HFFc6 (cell line): ENCODE results near the gene ATXN7L3. TPM values are rescaled to one million over a fixed set of nuclear protein-coding genes. Genes with fewer than 3 reads are reported as not detected.

Source experiments
- DNase-seq: peaks from one replicate; pipeline ENCODE4 v3.0.0-alpha.2; 2018
- H3K27ac Mint-ChIP-seq: 2 replicates; pipeline ENCODE4 v1.8.0; 2020; ENCODE audit warnings: mild to moderate bottlenecking, mixed read lengths
- H3K27me3 Mint-ChIP-seq: 2 replicates; pipeline ENCODE4 v1.8.0; 2021; ENCODE audit warnings: mild to moderate bottlenecking, moderate library complexity, mixed read lengths; ENCODE audit not compliant: insufficient read depth
- H3K36me3 Mint-ChIP-seq: 2 replicates; pipeline ENCODE4 v1.8.0; 2021; ENCODE audit warnings: low read depth, mixed read lengths
- H3K4me1 Mint-ChIP-seq: 2 replicates; pipeline ENCODE4 v1.8.0; 2020; ENCODE audit warnings: low read depth, mixed read lengths
- H3K4me3 Mint-ChIP-seq: 2 replicates; pipeline ENCODE4 v1.8.0; 2020; ENCODE audit warnings: mild to moderate bottlenecking, moderate library complexity, mixed read lengths
- H3K9me3 Mint-ChIP-seq: 2 replicates; pipeline ENCODE4 v1.8.0; 2020; ENCODE audit warnings: mild to moderate bottlenecking, mixed read lengths
- total RNA-seq, 6 experiments: library from RNA; stranded (reverse); fragmentation: NEBNext Ultra II Directional; extraction: Animal tissue kit (Norgen Biotek cat#: 25700); gene quantifications; 2 replicates in 1 of 6; 3 replicates in 5 of 6; pipeline ENCODE4 v1.2.3, GENCODE V29; 2021
- TF ChIP-seq, protein P1 (sequence below): fragments of 200-600 bp; sonication (generic); IDR thresholded peaks from 2 replicates; pipeline ENCODE4 v1.5.0; 2021; ENCODE audit warnings: antibody characterized with exemption, mild to moderate bottlenecking

The ATXN7L3 gene
- total RNA-seq, 6 experiments from 2014 or later, result 61.1 to 72.2 (median 68.4) TPM

DNA sequence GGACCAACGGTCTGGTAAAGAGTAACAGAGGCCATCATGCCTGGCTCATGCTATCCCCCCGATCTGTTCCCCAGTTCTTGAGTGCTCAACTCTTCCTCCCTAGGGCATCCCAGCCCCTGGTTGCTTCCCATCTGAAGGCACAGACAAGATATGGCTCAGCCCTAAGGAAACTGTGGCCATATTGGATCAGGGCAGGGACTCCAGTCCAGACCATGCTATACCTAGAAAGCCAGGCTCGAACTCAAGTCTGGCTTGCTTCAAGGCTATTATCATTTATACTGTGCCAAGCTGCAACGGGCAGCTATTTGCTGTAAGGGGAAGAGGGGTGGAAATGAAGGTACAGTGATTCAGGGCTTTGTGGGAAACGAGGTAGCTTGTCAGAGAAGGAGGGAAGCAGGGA, 17.0 kb upstream of the ATXN7L3 start:
- Mint-ChIP-seq H3K27me3 (peaks cover 7% of the 10 kb centered on the region), H3K36me3 (peaks cover 32% of the 10 kb centered on the region), H3K4me3 (peak overlapping the region; percentile 81), H3K9me3 (no peaks in the 10 kb centered on the region), H3K4me1 (peaks cover 19% of the 10 kb centered on the region), H3K27ac (peak overlapping the region; percentile 27)
- no peak for DNase-seq
- TF ChIP-seq, protein P1, sequence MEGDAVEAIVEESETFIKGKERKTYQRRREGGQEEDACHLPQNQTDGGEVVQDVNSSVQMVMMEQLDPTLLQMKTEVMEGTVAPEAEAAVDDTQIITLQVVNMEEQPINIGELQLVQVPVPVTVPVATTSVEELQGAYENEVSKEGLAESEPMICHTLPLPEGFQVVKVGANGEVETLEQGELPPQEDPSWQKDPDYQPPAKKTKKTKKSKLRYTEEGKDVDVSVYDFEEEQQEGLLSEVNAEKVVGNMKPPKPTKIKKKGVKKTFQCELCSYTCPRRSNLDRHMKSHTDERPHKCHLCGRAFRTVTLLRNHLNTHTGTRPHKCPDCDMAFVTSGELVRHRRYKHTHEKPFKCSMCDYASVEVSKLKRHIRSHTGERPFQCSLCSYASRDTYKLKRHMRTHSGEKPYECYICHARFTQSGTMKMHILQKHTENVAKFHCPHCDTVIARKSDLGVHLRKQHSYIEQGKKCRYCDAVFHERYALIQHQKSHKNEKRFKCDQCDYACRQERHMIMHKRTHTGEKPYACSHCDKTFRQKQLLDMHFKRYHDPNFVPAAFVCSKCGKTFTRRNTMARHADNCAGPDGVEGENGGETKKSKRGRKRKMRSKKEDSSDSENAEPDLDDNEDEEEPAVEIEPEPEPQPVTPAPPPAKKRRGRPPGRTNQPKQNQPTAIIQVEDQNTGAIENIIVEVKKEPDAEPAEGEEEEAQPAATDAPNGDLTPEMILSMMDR, result no peak

DNA sequence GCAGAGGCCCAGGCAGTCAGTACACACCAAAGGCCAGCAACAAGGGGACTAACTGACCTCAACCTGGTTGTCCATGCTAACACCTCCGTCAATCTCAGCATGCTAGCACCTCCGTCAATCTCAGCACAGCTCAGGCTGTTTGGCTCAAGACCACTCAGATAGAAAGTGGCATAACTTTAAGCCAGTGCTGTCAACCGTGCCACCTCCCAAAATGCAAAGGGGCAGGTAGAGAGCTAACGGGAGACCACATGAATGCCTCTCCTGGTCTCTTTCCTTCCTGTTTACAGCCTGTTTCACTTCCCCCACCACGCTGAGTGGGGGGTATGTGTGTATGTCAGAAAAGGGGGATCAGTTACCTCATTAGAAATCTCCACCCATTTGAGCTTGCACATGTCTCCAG, 16.5 kb upstream of the ATXN7L3 start:
- Mint-ChIP-seq H3K27me3 (peaks cover 7% of the 10 kb centered on the region), H3K9me3 (no peaks in the 10 kb centered on the region), H3K4me1 (peaks cover 16% of the 10 kb centered on the region), H3K27ac (no peak overlapping the region; the same call in 1 of the 2 replicates), H3K36me3 (peaks cover 32% of the 10 kb centered on the region), H3K4me3 (no peak overlapping the region)
- DNase-seq, result no peak
- TF ChIP-seq, protein P1, result no peak

DNA sequence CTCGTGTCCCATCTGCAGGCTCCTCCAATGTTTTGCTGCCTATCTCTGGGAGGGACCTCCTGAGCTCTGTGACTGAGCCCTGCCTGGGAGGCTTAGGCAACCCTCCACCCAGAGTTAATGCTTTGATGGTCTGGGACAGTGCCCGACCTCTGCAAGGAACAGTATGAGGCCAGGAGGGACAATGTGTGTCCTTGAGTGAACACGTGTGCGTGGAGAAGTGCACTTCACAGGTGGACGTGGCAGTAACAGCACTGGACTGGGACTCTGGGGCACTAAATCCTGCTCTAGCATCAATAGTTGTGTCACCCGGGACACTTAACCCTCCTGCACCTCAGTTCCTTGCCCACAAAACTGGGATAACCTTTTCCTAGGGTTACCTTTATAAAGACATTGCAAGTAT, 15.2 kb upstream of the ATXN7L3 start:
- H3K36me3 Mint-ChIP-seq, result peaks cover 36% of the 10 kb centered on the region
- TF ChIP-seq, protein P1, result no peak

GRCh38 chr17:44214230-44214494, 14.5 kb upstream of the ATXN7L3 start:
- DNase-seq, result no peak
- no peaks in the 10 kb centered on the region for H3K9me3 Mint-ChIP-seq
- H3K4me3 Mint-ChIP-seq, result no peak overlapping the region
- TF ChIP-seq, protein P1, result no peak
- peaks cover 28% of the 10 kb centered on the region for H3K4me1 Mint-ChIP-seq
- H3K36me3 Mint-ChIP-seq, result peaks cover 43% of the 10 kb centered on the region
- H3K27ac Mint-ChIP-seq, result peak overlapping the region; percentile 39; the same call in 1 of the 2 replicates
- H3K27me3 Mint-ChIP-seq, result peaks cover 4% of the 10 kb centered on the region

More for the DNA sequence above, 15.2 kb upstream of the ATXN7L3 start:
- no peaks in the 10 kb centered on the region for H3K9me3 Mint-ChIP-seq
- H3K4me1 Mint-ChIP-seq, result peaks cover 20% of the 10 kb centered on the region
- peaks cover 4% of the 10 kb centered on the region for H3K27me3 Mint-ChIP-seq
- no peak overlapping the region for H3K4me3 Mint-ChIP-seq
- H3K27ac Mint-ChIP-seq, result no peak overlapping the region; the same call in 1 of the 2 replicates
- DNase-seq, result no peak

DNA sequence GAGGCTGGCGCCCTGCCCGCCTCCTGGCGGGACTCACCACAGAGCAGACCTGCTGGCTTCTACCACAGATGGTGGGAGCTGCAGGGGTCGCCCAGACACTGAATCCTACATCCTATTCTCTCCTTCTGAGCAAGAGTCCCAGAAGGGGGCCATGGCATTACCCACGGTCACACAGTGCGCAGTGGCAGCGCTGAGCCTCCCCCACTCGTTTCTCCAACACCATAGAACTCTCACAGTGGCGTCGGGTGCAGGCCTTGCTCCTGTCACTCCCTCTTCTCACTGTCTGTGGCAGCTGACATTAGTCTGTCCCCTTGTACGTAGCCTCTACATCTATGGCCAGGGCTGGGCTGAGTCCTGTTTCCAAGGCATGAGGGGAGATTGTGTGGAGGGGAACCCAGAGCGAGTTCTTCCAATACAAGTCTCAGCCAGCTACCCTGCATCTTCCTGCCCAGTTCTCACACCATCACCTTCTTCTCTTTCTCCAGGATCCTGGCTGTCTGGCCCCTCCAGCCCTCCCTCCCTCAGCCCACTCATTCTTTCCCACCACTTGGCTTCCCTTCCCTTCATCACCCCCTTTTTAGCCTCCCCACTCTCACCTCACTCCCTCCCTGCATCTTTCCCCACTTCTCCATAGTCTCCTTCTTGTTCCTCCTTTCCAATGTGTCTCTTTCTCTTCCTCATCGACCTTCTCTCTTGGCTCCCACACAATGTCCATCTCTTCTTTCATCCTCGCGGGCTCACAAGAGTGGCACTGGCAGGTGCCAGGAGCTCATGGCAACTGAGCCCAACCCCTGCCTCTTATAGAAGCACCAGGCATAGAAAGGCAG, 13.9 kb upstream of the ATXN7L3 start:
- Mint-ChIP-seq H3K4me3 (no peak overlapping the region), H3K9me3 (no peaks in the 10 kb centered on the region), H3K36me3 (peaks cover 45% of the 10 kb centered on the region), H3K27me3 (peaks cover 4% of the 10 kb centered on the region), H3K27ac (peak overlapping the region; percentile 39), H3K4me1 (peaks cover 33% of the 10 kb centered on the region)
- TF ChIP-seq, protein P1, result no peak
- no peak for DNase-seq
